Gastrocnemius medialis (tissue), 4 donors: ENCODE results near the gene RBPJ. TPM values are rescaled to one million over a fixed set of nuclear protein-coding genes. Genes with fewer than 3 reads are reported as not detected.

ENCODE experiments used
- ATAC-seq, 2 donors: fragments of 150-250 bp; one replicate each; pipeline ENCODE4 v1.9.1; 2016
- DNase-seq, 2 donors: peaks; one replicate each; pipeline ENCODE4 v3.0.0-alpha.2; 2019
- H3K27ac ChIP-seq, 4 donors: fragments of 200-600 bp; sonication (generic); 1 replicate in 1 of 4; 2 replicates in 3 of 4; pipeline ENCODE4 v1.5.1; 2016 to 2018; ENCODE audit warnings: mild to moderate bottlenecking in 2 of 4, moderate library complexity in 1 of 4
- H3K27me3 ChIP-seq, 3 donors: fragments of 200-600 bp; sonication (generic) in 2 of 3; 1 replicate in 1 of 3; 2 replicates in 2 of 3; pipeline versions ENCODE4 v1.5.1 to v1.6.0; 2016 to 2019; ENCODE audit warnings: mild to moderate bottlenecking in 1 of 3, moderate library complexity in 1 of 3
- H3K36me3 ChIP-seq, 2 donors: fragments of 200-600 bp; sonication (generic) in 1 of 2; one replicate each; pipeline ENCODE4 v1.5.1; 2017 to 2018
- H3K4me1 ChIP-seq, 2 donors: fragments of 200-600 bp; sonication (generic) in 1 of 2; one replicate each; pipeline ENCODE4 v1.5.1; 2016 to 2017; ENCODE audit warnings: mild to moderate bottlenecking in 2 of 2
- H3K4me3 ChIP-seq, 4 donors: fragments of 200-600 bp; sonication (generic) in 3 of 4; 1 replicate in 1 of 4; 2 replicates in 3 of 4; pipeline ENCODE4 v1.5.1; 2016 to 2019; ENCODE audit warnings: mild to moderate bottlenecking in 2 of 4
- H3K9me3 ChIP-seq, 3 donors: fragments of 200-600 bp; sonication (generic) in 2 of 3; 1 replicate in 1 of 3; 2 replicates in 2 of 3; pipeline ENCODE4 v1.5.1; 2016 to 2019
- CTCF ChIP-seq, 5 experiments: fragments of 450-650 bp in 3 of 5; fragments of 200-600 bp in 2 of 5; sonication (generic) in 2 of 5; IDR thresholded peaks in 4 of 5; conservative IDR thresholded peaks in 1 of 5; 1 replicate in 4 of 5; 2 replicates in 1 of 5; pipeline ENCODE4 v1.5.1; 2016 to 2019; ENCODE audit warnings: antibody characterized with exemption in 5 of 5, mild to moderate bottlenecking in 3 of 5, moderate library complexity in 3 of 5
- POLR2A ChIP-seq, 2 donors: fragments of 450-650 bp; IDR thresholded peaks; one replicate each; pipeline ENCODE4 v1.6.1; 2017; ENCODE audit warnings: antibody characterized with exemption in 2 of 2, mild to moderate bottlenecking in 2 of 2, moderate library complexity in 2 of 2
- in situ Hi-C, 4 donors: fragments of 200-750 bp; cut with MboI; loops; one replicate each; pipeline versions ENCODE4 v1.15.0 to v1.8.0; 2017; ENCODE audit warnings: low sequenced_read_pairs in 4 of 4
- intact Hi-C: fragments of 100-400 bp; cut with DNase I; formaldehyde crosslinking; loops from one replicate; pipeline ENCODE4 v1.15.1; 2023; ENCODE audit warnings: low total_unique reads
- total RNA-seq, 4 donors: library from RNA; depleted of rRNA; stranded (reverse); fragments of >200 nt; gene quantifications; one replicate each; pipeline versions ENCODE4 v1.1.0 to v1.2.3, GENCODE V29; 2016

The RBPJ gene
- total RNA-seq, 4 donors from 2014 or later, result 22.8 to 73.3 (median 37.1) TPM

GRCh38 chr4:26375551-26375950 is 54.7 kb downstream of the RBPJ start:
- no peak for TF ChIP-seq POLR2A (IDR thresholded peaks at IDR 0.05)
- no peak for TF ChIP-seq CTCF (IDR thresholded peaks at IDR 0.05 in 4 of 5, conservative IDR thresholded peaks at IDR 0.05 in 1 of 5)
- no peaks in the 10 kb centered on the region for H3K27me3 ChIP-seq
- intact Hi-C loops, result no loop called here
- in situ Hi-C loops, result no loop called here
- DNase-seq, result no peak
- no peaks in the 10 kb centered on the region for H3K9me3 ChIP-seq
- ATAC-seq, result no peak
- no peak overlapping the region for H3K4me3 ChIP-seq
- H3K27ac ChIP-seq, result no peak overlapping the region
- H3K4me1 ChIP-seq, result peaks cover 26 to 28% of the 10 kb centered on the region in 2 donors
- H3K36me3 ChIP-seq, result no peaks in the 10 kb centered on the region

- Histone ChIP-seq H3K36me3 (no peaks in the 10 kb centered on the region), H3K9me3 (no peaks in the 10 kb centered on the region), H3K4me1 (peaks cover 15 to 28% of the 10 kb centered on the region in 2 donors), H3K27me3 (no peaks in the 10 kb centered on the region), H3K4me3 (no peak overlapping the region), H3K27ac (no peak overlapping the region)
- TF ChIP-seq POLR2A (IDR thresholded peaks at IDR 0.05) (no peak), CTCF (IDR thresholded peaks at IDR 0.05 in 4 of 5, conservative IDR thresholded peaks at IDR 0.05 in 1 of 5) (no peak)
- ATAC-seq (no peak), DNase-seq (no peak)
- in situ Hi-C loops, result no loop called here
- intact Hi-C loops, result no loop called here
These were observed 56.8 kb downstream of the RBPJ start for GRCh38 chr4:26377328-26378311.

- H3K4me3 ChIP-seq, result no peak overlapping the region
- no peaks in the 10 kb centered on the region for H3K27me3 ChIP-seq
- H3K9me3 ChIP-seq, result no peaks in the 10 kb centered on the region
- ATAC-seq (no peak), DNase-seq (no peak)
- in situ Hi-C loops (no loop called here), intact Hi-C loops (no loop called here)
- no peaks in the 10 kb centered on the region for H3K36me3 ChIP-seq
- H3K4me1 ChIP-seq, result peaks cover 15 to 25% of the 10 kb centered on the region in 2 donors
- TF ChIP-seq POLR2A (IDR thresholded peaks at IDR 0.05), result no peak
- no peak for TF ChIP-seq CTCF (IDR thresholded peaks at IDR 0.05 in 4 of 5, conservative IDR thresholded peaks at IDR 0.05 in 1 of 5)
- H3K27ac ChIP-seq, result no peak overlapping the region
These were observed 59.0 kb downstream of the RBPJ start for GRCh38 chr4:26379837-26380236.

GRCh38 chr4:26380740-26381139 is 59.9 kb downstream of the RBPJ start:
- intact Hi-C loops, result no loop called here
- Histone ChIP-seq H3K9me3 (no peaks in the 10 kb centered on the region), H3K27ac (no peak overlapping the region), H3K36me3 (no peaks in the 10 kb centered on the region), H3K27me3 (no peaks in the 10 kb centered on the region), H3K4me1 (peaks cover 15 to 22% of the 10 kb centered on the region in 2 donors), H3K4me3 (no peak overlapping the region)
- in situ Hi-C loops, result no loop called here
- ATAC-seq (no peak), DNase-seq (no peak)
- TF ChIP-seq POLR2A (IDR thresholded peaks at IDR 0.05) (no peak), CTCF (IDR thresholded peaks at IDR 0.05 in 4 of 5, conservative IDR thresholded peaks at IDR 0.05 in 1 of 5) (no peak)
